Measurements from ENCODE around the gene RPS24.

RPS24 gene

GRCh38 chr10:78035933-78036583 is 2.4 kb downstream of the RPS24 start:
- no peak for TF ChIP-seq CTCF (IDR thresholded peaks at IDR 0.05; ENCODE audit: low read depth, low read length, missing control alignments)
- H3K4me3 ChIP-seq (ENCODE audit: low read depth, low read length): peak overlapping the region; percentile 96
- DNase-seq (ENCODE audit: low read depth): no peak

GRCh38 chr10:78038105-78038504 is 4.4 kb downstream of the RPS24 start:
- no peak overlapping the region for H3K4me3 ChIP-seq (ENCODE audit: low read depth, low read length)
- no peak for DNase-seq (ENCODE audit: low read depth)
- TF ChIP-seq CTCF (IDR thresholded peaks at IDR 0.05; ENCODE audit: low read depth, low read length, missing control alignments): no peak

GRCh38 chr10:78038791-78039547 is 5.3 kb downstream of the RPS24 start:
- no peak for DNase-seq (ENCODE audit: low read depth)
- no peak overlapping the region for H3K4me3 ChIP-seq (ENCODE audit: low read depth, low read length)
- TF ChIP-seq CTCF (IDR thresholded peaks at IDR 0.05; ENCODE audit: low read depth, low read length, missing control alignments): no peak

GRCh38 chr10:78039743-78040142 is 6.1 kb downstream of the RPS24 start:
- no peak overlapping the region for H3K4me3 ChIP-seq (ENCODE audit: low read depth, low read length)
- no peak for TF ChIP-seq CTCF (IDR thresholded peaks at IDR 0.05; ENCODE audit: low read depth, low read length, missing control alignments)
- DNase-seq (ENCODE audit: low read depth): no peak

GRCh38 chr10:78041170-78042057 is 7.8 kb downstream of the RPS24 start:
- DNase-seq (ENCODE audit: low read depth): no peak
- TF ChIP-seq CTCF (IDR thresholded peaks at IDR 0.05; ENCODE audit: low read depth, low read length, missing control alignments): no peak
- no peak overlapping the region for H3K4me3 ChIP-seq (ENCODE audit: low read depth, low read length)

- no peak for TF ChIP-seq CTCF (IDR thresholded peaks at IDR 0.05; ENCODE audit: low read depth, low read length, missing control alignments)
- no peak for DNase-seq (ENCODE audit: low read depth)
- H3K4me3 ChIP-seq (ENCODE audit: low read depth, low read length): no peak overlapping the region
Observed at GRCh38 chr10:78042058-78042751, 8.5 kb downstream of the RPS24 start.

Data from GM12864 (cell line).